Neural crest cell (in vitro differentiated cells): ENCODE data around the gene FGB. TPM values are rescaled to one million over a fixed set of nuclear protein-coding genes. Genes with fewer than 3 reads are reported as not detected.

Experiments
- DNase-seq: peaks from one replicate; pipeline ENCODE4 v3.0.0; 2021; ENCODE audit warnings: low read depth, mixed read lengths, low spot score
- H3K27ac Mint-ChIP-seq: one replicate; pipeline ENCODE4 v1.8.0; 2021; ENCODE audit warnings: mild to moderate bottlenecking, mixed read lengths; ENCODE audit not compliant: unreplicated experiment
- H3K27me3 Mint-ChIP-seq: 2 replicates; pipeline ENCODE4 v1.8.0; 2021; ENCODE audit warnings: low read depth, mild to moderate bottlenecking, mixed read lengths
- H3K36me3 Mint-ChIP-seq: 2 replicates; pipeline ENCODE4 v1.8.0; 2021; ENCODE audit warnings: low read depth, mild to moderate bottlenecking, mixed read lengths
- H3K4me1 Mint-ChIP-seq: 2 replicates; pipeline ENCODE4 v1.8.0; 2021; ENCODE audit warnings: mixed read lengths
- H3K4me3 Mint-ChIP-seq: one replicate; pipeline ENCODE4 v1.8.0; 2021; ENCODE audit warnings: mild to moderate bottlenecking, mixed read lengths
- H3K9me3 Mint-ChIP-seq: 2 replicates; pipeline ENCODE4 v1.8.0; 2021; ENCODE audit warnings: mixed read lengths
- CTCF ChIP-seq: fragments of 200-600 bp; sonication (generic); conservative IDR thresholded peaks from 2 replicates; pipeline ENCODE4 v1.5.0; 2021; ENCODE audit warnings: antibody characterized with exemption, mild to moderate bottlenecking
- total RNA-seq: library from RNA; stranded (reverse); gene quantifications from 2 replicates; pipeline ENCODE4 v1.2.1, GENCODE V29; 2021

FGB gene
- total RNA-seq, 1 donor from 2014 or later = not detected

DNA sequence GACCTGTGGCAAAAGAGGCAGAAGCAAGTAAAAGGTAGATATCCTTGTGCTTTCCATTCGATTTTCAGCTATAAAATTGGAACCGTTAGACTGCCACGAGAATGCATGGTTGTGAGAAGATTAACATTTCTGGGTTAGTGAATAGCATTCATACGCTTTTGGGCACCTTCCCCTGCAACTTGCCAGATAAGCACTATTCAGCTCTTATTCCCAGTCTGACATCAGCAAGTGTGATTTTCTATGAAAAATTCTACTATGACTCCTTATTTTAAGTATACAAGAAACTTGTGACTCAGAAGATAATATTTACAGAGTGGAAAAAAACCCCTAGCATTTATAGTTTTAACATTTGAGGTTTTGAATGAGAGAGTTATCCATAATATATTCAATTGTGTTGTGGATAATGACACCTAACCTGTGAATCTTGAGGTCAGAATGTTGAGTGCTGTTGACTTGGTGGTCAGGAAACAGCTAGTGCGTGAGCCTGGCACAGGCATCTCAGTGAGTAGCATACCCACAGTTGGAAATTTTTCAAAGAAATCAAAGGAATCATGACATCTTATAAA is 3.9 kb downstream of the FGB start:
- Mint-ChIP-seq H3K9me3 (peaks cover 4% of the 10 kb centered on the region), H3K4me3 (no peak overlapping the region), H3K27ac (no peak overlapping the region), H3K27me3 (peaks cover 2% of the 10 kb centered on the region), H3K4me1 (no peaks in the 10 kb centered on the region), H3K36me3 (no peaks in the 10 kb centered on the region)
- no peak for DNase-seq
- TF ChIP-seq CTCF = no peak

- no peaks in the 10 kb centered on the region for H3K27me3 Mint-ChIP-seq
- H3K9me3 Mint-ChIP-seq = peaks cover 4% of the 10 kb centered on the region
- no peak overlapping the region for H3K27ac Mint-ChIP-seq
- H3K4me3 Mint-ChIP-seq = no peak overlapping the region
- no peaks in the 10 kb centered on the region for H3K36me3 Mint-ChIP-seq
- DNase-seq = no peak
- TF ChIP-seq CTCF = no peak
- H3K4me1 Mint-ChIP-seq = no peaks in the 10 kb centered on the region
Measured at GRCh38 chr4:154569028-154569427, 6.2 kb downstream of the FGB start.

DNA sequence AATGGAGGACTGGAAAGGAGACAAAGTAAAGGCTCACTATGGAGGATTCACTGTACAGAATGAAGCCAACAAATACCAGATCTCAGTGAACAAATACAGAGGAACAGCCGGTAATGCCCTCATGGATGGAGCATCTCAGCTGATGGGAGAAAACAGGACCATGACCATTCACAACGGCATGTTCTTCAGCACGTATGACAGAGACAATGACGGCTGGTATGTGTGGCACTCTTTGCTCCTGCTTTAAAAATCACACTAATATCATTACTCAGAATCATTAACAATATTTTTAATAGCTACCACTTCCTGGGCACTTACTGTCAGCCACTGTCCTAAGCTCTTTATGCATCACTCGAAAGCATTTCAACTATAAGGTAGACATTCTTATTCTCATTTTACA is 6.8 kb downstream of the FGB start:
- no peak for TF ChIP-seq CTCF
- H3K9me3 Mint-ChIP-seq = peaks cover 4% of the 10 kb centered on the region
- DNase-seq = no peak
- H3K4me3 Mint-ChIP-seq = no peak overlapping the region
- H3K4me1 Mint-ChIP-seq = no peaks in the 10 kb centered on the region
- no peak overlapping the region for H3K27ac Mint-ChIP-seq
- no peaks in the 10 kb centered on the region for H3K27me3 Mint-ChIP-seq
- no peaks in the 10 kb centered on the region for H3K36me3 Mint-ChIP-seq

GRCh38 chr4:154573190-154573870 is 10.5 kb downstream of the FGB start:
- H3K27me3 Mint-ChIP-seq = no peaks in the 10 kb centered on the region
- no peaks in the 10 kb centered on the region for H3K36me3 Mint-ChIP-seq
- DNase-seq = no peak
- peaks cover 4% of the 10 kb centered on the region for H3K9me3 Mint-ChIP-seq
- no peak for TF ChIP-seq CTCF
- H3K27ac Mint-ChIP-seq = no peak overlapping the region
- H3K4me1 Mint-ChIP-seq = no peaks in the 10 kb centered on the region
- H3K4me3 Mint-ChIP-seq = no peak overlapping the region

GRCh38 chr4:154574311-154574710 is 11.5 kb downstream of the FGB start:
- peaks cover 4% of the 10 kb centered on the region for H3K9me3 Mint-ChIP-seq
- no peak for DNase-seq
- H3K4me3 Mint-ChIP-seq = no peak overlapping the region
- no peak for TF ChIP-seq CTCF
- no peaks in the 10 kb centered on the region for H3K36me3 Mint-ChIP-seq
- H3K27me3 Mint-ChIP-seq = no peaks in the 10 kb centered on the region
- H3K27ac Mint-ChIP-seq = no peak overlapping the region
- no peaks in the 10 kb centered on the region for H3K4me1 Mint-ChIP-seq
